Transverse colon (tissue), 4 donors: ENCODE data around the gene HIVEP2.

Experiments used
- EP300 ChIP-seq: sonication (generic); formaldehyde crosslinking; IDR thresholded peaks from one replicate; pipeline ENCODE4 v1.6.1; 2017; ENCODE audit warnings: antibody characterized with exemption, low read depth
- POLR2A ChIP-seq: fragments of 450-650 bp; IDR thresholded peaks from one replicate; pipeline ENCODE4 v1.6.1; 2016; ENCODE audit warnings: antibody characterized with exemption, mild to moderate bottlenecking, moderate library complexity
- POLR2AphosphoS5 ChIP-seq, 3 donors: sonication (generic); formaldehyde crosslinking; IDR thresholded peaks; one replicate each; pipeline ENCODE4 v1.6.1; 2016; ENCODE audit warnings: antibody characterized with exemption in 3 of 3
- TF ChIP-seq, protein P1 (sequence below), 5 experiments: fragments of 200-600 bp in 3 of 5; fragments of 450-650 bp in 2 of 5; sonication (generic) in 3 of 5; IDR thresholded peaks; 1 replicate in 2 of 5; 2 replicates in 3 of 5; pipeline ENCODE4 v1.5.1; 2016 to 2017; ENCODE audit warnings: antibody characterized with exemption in 5 of 5, inconsistent platforms in 3 of 5, mild to moderate bottlenecking in 2 of 5, moderate library complexity in 1 of 5

DNA sequence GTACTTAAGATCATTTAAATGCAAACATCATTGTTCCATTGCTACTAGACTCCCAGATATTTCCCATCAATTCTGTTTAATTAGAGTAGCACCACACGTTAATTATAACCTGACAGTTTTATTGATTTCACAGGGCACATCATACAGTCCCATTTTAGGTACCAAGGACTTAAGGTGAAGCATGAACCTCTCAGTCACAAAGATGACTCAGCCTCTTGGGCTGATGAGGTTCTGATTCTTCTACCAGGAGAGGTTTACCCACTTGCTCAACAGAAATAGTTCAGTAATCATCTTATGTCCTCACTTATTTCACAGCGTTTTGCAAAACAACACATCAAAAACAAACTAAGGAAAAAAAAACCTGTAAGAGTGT lies 98.5 kb downstream of the HIVEP2 start:
- TF ChIP-seq POLR2A (no peak), POLR2AphosphoS5 (IDR thresholded peaks at IDR 0.05) (no peak), EP300 (no peak)
- TF ChIP-seq, protein P1, sequence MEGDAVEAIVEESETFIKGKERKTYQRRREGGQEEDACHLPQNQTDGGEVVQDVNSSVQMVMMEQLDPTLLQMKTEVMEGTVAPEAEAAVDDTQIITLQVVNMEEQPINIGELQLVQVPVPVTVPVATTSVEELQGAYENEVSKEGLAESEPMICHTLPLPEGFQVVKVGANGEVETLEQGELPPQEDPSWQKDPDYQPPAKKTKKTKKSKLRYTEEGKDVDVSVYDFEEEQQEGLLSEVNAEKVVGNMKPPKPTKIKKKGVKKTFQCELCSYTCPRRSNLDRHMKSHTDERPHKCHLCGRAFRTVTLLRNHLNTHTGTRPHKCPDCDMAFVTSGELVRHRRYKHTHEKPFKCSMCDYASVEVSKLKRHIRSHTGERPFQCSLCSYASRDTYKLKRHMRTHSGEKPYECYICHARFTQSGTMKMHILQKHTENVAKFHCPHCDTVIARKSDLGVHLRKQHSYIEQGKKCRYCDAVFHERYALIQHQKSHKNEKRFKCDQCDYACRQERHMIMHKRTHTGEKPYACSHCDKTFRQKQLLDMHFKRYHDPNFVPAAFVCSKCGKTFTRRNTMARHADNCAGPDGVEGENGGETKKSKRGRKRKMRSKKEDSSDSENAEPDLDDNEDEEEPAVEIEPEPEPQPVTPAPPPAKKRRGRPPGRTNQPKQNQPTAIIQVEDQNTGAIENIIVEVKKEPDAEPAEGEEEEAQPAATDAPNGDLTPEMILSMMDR (IDR thresholded peaks at IDR 0.05) = no peak
